CD4-positive, alpha-beta T cell treated with Interleukin-15 for 4 hours (primary cell): ENCODE results near the gene HOXB2.

Experiments
- DNase-seq: peaks from one replicate; pipeline ENCODE4 v3.0.0-alpha.2; 2020; ENCODE audit warnings: low spot score

HOXB2 gene

GRCh38 chr17:48565925-48566710 lies 21.2 kb upstream of the HOXB2 start:
- DNase-seq, result no peak

- DNase-seq, result no peak
Observed at GRCh38 chr17:48565022-48565554, 20.2 kb upstream of the HOXB2 start.

GRCh38 chr17:48564188-48565021 lies 19.5 kb upstream of the HOXB2 start:
- no peak for DNase-seq

GRCh38 chr17:48563867-48564187 lies 18.9 kb upstream of the HOXB2 start:
- no peak for DNase-seq

- DNase-seq, result no peak
Observed at GRCh38 chr17:48563385-48563838, 18.5 kb upstream of the HOXB2 start.

GRCh38 chr17:48562934-48563333 lies 18.0 kb upstream of the HOXB2 start:
- no peak for DNase-seq

GRCh38 chr17:48561884-48562810 lies 17.2 kb upstream of the HOXB2 start:
- DNase-seq, result peak; percentile 13

- DNase-seq, result no peak
Observed at GRCh38 chr17:48559840-48560817, 15.2 kb upstream of the HOXB2 start.

GRCh38 chr17:48559122-48559839 lies 14.4 kb upstream of the HOXB2 start:
- no peak for DNase-seq

- DNase-seq, result no peak
Observed at GRCh38 chr17:48558831-48559121, 13.9 kb upstream of the HOXB2 start.

- DNase-seq, result no peak
Observed at GRCh38 chr17:48558057-48558830, 13.3 kb upstream of the HOXB2 start.

GRCh38 chr17:48556576-48557401 lies 11.9 kb upstream of the HOXB2 start:
- no peak for DNase-seq

- no peak for DNase-seq
Observed at GRCh38 chr17:48556229-48556575, 11.3 kb upstream of the HOXB2 start.

GRCh38 chr17:48555258-48556228 lies 10.6 kb upstream of the HOXB2 start:
- DNase-seq, result no peak

GRCh38 chr17:48554412-48555257 lies 9.7 kb upstream of the HOXB2 start:
- DNase-seq, result no peak

GRCh38 chr17:48553826-48554225 lies 8.9 kb upstream of the HOXB2 start:
- DNase-seq, result no peak

- DNase-seq, result no peak
Observed at GRCh38 chr17:48553190-48553547, 8.3 kb upstream of the HOXB2 start.
